WTC11 (cell line): ENCODE data around the gene JAML.

Experiments used
- CTCF ChIP-seq: fragments of 200-600 bp; IDR thresholded peaks from 2 replicates; pipeline ENCODE4 v1.8.0; 2022; ENCODE audit warnings: antibody characterized with exemption
- NFATC4 ChIP-seq: fragments of 250-450 bp; sonication (Bioruptor Pico); IDR thresholded peaks from 2 replicates; pipeline ENCODE4 v1.9.0; 2021; ENCODE audit warnings: mild to moderate bottlenecking

GRCh38 chr11:118212131-118212725, 12.6 kb downstream of the JAML start:
- no peak for TF ChIP-seq CTCF
- no peak for TF ChIP-seq NFATC4 (CRISPR knock-in tag)
